HG02943 (cell line): ENCODE measurements around the gene OSBPL2.

Source experiments
- ATAC-seq: cut with Tn5 transposase; IDR thresholded peaks from one replicate; pipeline ENCODE4 v1.9.1; 2021; ENCODE audit warnings: mild to moderate bottlenecking, low read depth, moderate library complexity; ENCODE audit not compliant: unreplicated experiment

OSBPL2 gene

DNA sequence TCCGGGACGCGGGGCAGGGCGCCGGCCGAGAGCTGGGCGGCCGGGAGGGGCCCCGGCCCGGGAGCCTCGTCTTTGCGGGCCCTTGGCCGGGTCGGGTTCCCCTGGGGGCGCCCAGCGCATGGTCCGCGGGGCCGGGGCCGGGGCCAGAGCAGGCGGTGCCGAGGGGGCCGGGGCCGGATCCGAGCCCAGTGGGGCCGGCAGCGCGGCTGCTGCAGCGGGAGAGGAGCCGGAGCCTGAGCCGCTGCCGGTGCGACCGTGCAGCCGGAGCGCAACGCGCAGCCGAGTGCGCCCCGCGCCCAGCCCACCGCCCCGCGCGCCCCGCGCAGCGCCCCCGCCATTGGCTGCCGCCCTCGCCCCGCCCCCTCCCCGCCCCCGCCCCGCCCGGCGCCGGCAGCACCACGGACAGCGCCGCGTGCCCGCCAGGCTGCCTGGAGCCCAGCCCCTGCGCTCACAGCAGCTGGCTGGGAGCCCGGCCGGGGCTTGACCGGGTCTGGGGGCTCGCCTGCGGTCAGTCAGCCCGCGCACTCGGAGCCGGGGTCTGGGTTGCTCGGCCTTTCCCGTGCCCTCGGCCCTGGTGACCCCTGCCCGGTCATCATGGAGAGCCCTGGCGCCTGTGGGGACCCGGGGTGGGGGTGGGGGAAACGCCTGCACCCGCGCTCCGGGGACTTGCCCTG is 18.2 kb upstream of the OSBPL2 start, which contains the start of gene HRH3:
HRH3 (minus strand) TSS at position 287 of the 674 bp plus-strand sequence. CDS start 308 bp downstream, outside the sequence.
- no peak for ATAC-seq

GRCh38 chr20:62220666-62221568 is 17.4 kb upstream of the OSBPL2 start:
- no peak for ATAC-seq

GRCh38 chr20:62222266-62222850 is 16.0 kb upstream of the OSBPL2 start:
- ATAC-seq: no peak

- no peak for ATAC-seq
Observed at GRCh38 chr20:62222972-62223371, 15.3 kb upstream of the OSBPL2 start.

- no peak for ATAC-seq
Observed at GRCh38 chr20:62223571-62223970, 14.8 kb upstream of the OSBPL2 start.

GRCh38 chr20:62224113-62224855 is 14.0 kb upstream of the OSBPL2 start:
- ATAC-seq: no peak

DNA sequence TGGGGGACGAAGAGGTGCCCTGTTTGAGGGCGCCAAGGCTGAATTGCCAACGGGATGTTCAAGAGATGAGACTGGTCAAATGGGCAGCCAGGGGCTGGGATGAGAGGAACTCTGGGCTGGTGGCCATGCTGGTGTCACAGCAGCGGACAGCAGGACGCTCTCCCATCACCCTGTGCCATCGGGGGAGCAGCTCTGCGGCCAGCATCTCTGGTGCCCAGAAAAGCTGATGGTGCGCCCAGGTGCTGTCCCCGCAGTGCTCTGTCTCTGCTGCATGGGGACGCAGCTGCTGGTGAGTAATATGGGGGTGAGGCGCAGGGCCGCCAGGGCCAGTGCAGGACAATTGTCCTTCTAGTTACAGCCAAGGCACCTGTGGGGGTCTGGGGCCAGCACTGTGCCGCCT is 13.3 kb upstream of the OSBPL2 start:
- no peak for ATAC-seq

- ATAC-seq: no peak
Observed at GRCh38 chr20:62225820-62226635, 12.3 kb upstream of the OSBPL2 start.

GRCh38 chr20:62226707-62227590 is 11.4 kb upstream of the OSBPL2 start:
- ATAC-seq: no peak

DNA sequence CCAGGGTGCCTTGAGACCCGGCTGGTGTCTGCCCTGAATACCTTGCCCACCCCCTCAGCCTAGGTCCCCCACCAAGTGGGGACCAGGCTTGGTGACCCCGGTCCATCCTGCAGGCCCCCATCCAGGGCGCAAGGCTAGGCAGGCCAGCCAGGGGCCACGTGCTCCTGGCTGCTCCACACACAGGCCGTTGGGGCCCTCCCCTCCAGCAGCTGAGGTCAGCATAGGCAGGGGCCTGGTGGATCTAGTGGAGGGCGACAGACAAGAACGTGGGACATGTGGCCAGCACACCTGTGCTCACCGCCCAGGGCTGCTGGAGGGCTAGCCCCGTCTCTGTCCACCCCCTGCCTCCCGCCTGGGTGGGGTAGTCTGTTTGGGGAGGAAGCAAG is 10.7 kb upstream of the OSBPL2 start:
- no peak for ATAC-seq

DNA sequence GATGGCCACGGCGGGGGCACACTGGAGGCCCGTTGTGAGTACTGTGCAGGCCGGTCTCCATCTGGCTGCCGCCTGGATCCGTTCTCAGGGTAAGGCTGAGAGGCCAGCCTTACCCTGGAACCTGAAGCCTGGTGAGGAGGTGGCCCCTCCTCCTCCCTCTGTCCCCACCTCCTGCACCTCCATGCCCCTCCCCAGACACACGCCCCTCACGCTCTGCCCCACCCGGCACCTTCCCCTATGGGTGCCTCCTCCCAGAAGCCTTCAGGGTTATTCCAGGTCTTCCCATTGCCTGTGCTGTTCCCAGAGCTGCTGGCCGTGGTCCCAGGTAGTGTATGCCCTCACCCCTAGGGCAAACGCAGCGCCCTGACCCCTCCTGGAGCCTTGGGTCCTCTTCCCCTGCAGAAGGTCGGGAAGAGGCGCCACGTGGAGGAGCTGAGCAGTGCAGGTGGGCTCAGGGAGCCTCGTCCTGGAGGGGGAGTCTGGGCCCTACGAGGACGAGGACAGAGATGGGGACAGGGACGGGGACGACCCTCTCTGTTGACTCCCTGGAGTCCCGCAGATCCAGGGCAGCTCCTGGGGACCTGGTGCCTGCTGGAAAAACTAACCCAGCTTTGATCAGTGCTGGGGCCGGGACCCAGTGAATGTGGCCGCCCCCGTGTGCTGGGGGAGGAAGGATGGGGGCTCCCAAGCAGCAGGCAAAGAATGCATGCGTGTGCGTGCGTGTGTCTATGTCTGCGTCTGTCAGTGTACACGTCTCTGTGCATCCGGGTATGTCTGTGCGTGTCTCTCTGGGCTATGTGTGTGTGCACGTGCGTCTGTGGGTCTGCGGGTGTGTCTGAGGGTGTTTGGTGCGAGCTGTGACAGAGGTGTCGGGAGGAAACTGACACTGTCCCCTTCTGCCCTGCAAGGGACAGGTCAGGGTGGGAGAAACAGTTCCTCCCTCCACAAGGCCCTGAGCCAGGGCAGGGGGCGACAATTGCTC is 10.1 kb upstream of the OSBPL2 start:
- no peak for ATAC-seq

GRCh38 chr20:62228982-62229545 is 9.3 kb upstream of the OSBPL2 start:
- ATAC-seq: no peak

- ATAC-seq: no peak
Observed at GRCh38 chr20:62229667-62230066, 8.7 kb upstream of the OSBPL2 start.

GRCh38 chr20:62230276-62230675 is 8.0 kb upstream of the OSBPL2 start:
- no peak for ATAC-seq

DNA sequence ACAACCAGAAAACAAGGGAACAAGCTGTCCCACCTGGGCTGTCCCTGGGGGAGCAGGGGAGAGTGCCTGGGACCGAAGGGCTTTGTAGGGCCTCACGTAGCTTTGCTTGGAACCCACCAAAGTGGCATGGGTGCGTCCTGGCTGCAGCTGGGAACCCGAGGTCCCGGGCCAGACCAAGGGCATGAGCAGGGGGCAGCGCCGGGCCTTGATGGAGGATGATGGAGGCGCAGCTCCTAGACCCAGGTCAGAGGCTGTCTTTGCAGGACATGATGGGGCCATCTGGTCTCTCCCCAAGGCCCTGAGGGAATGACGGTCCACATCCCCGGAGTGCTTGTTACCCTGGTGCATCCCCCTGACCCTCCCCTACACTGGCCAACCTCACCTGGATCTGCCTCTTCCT is 7.6 kb upstream of the OSBPL2 start:
- no peak for ATAC-seq

GRCh38 chr20:62231292-62231691 is 7.0 kb upstream of the OSBPL2 start:
- no peak for ATAC-seq

DNA sequence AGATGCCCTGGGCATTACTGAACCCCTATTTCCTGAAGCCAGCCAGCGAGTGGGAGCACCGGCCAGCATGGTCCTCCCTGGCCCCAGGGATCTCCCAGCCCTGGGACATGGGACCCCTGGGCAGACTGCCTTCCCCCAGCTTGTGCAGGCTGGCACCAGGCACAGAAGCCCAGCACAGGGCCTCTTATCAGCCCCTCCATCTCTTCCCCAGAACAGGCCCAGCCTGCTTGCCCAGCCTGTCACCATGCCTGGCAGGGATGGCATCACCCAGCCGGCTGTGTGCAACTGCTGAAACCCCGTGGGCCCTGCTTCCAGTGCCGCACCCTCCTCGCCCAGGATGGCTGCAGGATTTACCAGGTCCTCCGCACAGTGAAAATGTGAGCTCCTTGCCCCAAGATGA is 6.1 kb upstream of the OSBPL2 start:
- ATAC-seq: no peak
